Kasumi-1 (cell line): Measurements from ENCODE around the gene PARD3.
"Not testable (repeated sequence)": the region's sequence is repeated elsewhere in the genome, so short reads cannot be mapped to it uniquely, and the experiment has no call there.

ENCODE experiments used
- DNase-seq, 2 experiments: peaks; one replicate each; lab custom pipeline; 2025; lab: John Stamatoyannopoulos, UW

PARD3 gene

DNA sequence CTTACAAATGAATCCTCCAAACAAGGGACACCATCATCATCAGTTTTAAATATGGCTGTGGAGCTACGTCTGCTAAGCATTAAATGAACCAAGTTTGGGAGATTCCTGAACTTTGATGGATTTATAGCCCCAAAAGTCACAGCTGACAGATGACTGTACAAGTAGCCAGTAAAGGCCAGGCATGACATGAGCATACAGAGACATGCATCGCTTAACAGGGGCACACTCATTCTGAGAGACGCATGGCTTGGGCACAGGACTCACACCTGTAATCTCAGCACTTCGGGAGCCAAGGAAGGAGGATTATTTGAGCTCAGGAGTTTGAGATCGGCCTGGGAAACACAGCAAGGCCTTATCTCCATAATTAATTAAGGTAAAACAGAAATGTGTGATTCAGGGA, 166.2 kb downstream of the PARD3 start:
- DNase-seq, result no peak

DNA sequence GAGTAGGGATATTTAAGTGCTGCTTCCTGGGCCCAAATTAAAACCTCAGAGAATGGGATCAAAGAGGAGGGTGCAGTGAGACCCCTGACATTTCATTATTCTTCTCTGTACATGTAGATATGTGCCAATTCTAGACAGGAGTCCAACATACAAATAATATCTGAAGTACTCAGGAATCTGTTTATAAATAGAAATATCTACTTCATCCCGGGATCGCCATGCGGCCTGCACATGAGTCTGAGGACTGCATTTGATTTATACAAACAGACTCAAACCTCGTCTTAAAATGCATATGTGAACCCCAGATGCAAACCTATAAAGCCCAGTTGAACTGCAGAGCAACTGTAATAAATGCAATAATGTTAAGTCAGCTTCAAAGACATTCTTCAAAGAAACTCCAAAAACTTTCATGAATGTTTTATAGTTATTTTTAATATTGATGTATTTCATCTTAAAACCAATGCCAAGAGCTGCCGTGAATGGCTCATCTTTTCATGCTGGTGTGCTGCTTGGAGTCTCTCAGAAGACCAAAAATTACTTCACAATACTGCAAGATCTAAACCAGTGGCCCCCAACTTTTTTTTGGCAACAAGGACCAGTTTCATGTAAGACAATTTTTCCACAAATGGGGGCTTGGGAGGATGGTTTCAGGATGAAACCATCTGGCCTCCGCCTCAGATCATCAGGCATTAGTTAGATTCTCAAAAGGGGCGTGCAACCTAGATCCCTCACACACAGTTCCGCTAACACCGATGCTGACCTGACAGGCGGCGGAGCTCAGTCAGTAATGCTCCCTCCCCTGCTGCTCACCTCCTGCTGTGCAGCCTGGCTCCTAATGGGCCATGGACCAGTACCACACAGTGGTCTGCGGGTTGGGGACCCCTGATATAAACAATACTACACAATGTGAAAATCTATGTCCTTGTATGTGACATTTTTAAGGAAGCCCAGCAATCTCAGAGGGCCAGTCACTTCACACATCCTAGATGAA, 166.9 kb downstream of the PARD3 start:
- DNase-seq, result no peak

DNA sequence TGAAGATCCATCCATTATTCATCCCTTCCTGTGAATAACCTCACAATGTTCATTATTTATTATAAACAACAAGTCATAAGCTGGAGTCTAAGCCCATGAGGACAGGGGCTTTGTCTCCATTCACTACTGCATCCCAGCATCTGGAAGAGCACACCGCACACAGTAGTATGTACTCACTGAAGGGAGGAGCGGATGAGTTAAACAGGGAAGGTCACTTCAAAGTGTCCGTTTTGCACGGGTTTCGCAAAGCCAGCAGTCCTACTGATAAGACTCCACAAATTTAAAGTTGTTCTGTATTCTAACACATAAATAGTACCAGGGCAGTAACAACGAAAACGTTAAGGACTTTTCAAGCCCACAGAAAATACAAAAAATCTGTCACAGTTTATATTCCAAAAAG, 167.9 kb downstream of the PARD3 start:
- DNase-seq, result no peak

DNA sequence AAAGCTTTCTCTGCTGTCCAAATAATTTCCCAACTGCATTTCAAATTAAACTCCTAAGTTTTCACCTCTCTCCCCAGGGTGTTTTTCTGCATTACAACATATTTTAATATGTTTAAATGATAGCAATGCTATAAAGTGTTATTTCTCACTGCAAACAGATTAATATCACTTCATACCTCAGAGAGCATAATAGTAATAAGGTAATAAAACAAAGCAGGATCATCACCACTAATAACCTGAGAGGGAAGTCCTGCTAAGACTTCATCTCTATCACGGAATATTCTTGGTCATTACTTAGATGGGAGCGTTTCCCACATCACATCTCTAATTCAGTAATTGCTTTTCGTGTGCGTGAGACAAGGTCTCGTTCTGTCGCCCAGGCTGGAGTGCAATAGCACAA, 168.8 kb downstream of the PARD3 start:
- DNase-seq, result no peak

DNA sequence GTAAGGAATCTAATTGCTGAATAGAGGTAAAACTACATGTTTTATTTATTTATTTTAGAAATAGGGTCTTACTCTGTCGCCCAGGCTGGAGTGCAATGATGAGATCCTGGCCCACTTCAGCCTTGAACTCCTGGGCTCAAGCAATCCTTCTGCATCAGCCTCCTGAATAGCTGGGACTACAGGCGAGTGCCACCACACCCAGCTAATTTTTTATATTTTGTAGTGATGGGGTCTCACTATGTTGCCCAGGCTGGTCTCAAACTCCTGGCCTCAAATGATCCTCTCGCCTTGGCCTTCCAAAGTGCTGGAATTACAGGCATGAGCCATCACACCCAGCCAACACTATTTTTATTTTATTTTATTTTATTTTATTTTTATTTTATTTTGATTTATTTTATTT, 170.3 kb downstream of the PARD3 start:
- DNase-seq, result not testable (repeated sequence)

DNA sequence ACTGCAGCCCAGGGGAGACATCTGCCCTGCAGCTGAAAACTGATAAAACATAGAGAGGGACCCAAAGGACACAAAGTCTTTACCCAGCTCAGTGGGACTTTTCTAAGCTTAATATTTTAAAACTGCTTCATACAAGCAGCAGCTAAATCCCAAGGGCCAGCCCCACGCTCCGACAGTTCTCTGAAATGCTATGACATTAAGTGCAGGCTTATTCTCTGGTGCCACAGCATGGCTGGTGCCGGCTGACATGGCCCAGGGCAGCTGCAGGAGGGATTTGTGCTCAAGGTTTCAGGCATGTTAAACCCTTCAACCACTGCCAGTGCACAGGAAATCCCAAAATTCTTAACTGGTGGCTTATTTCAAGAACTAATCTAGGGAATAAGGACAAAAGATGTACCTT, 170.9 kb downstream of the PARD3 start:
- no peak for DNase-seq

DNA sequence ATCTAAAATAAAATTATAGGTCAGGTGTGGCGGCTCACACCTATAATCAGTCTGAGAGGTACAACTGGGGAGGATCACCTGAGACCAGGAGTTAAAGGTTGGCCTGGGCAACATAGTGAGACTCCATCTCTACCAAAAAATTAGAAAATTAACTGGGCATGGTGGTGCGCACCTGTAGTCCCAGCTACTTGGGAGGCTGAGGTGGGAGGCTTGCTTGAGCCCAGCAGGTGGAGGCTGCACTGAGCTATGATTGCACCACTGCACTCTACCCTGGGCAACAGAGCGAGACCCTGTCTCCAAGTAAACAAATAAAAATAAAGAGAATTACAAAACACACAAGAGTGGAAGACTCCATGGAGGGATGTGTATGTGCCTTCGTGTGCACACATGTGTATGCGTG, 171.5 kb downstream of the PARD3 start:
- no peak for DNase-seq

DNA sequence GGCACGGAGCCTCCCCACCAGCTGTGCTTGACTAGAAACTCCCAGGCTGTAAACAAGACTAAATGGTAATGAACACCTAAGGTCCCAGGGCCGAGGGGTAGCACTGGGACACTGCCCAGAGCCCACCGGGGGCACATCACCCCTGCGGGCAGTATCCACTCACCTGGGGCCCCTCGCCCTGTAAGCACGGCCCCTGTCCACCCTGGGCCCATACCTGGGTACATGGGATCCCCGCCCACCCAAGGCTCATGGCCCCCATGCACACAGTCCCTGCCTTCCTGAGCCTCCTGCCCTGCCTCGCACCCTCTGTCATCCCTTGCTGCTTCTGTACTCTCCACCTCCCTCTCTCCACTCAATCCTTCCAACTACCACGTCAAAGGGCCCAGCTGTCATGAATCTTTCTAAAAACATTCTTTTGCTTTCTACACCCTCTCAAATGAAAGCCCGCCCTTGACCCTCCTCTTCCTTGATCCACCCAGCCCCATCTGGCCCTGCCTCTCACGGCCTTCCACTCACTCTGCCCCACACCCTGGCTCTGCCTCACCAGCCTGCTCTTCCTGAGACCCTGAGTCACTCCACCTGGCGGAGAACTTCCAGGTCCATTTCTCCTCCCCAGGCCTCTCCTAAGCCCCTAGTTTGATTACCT, 173.1 kb downstream of the PARD3 start:
- no peak for DNase-seq

DNA sequence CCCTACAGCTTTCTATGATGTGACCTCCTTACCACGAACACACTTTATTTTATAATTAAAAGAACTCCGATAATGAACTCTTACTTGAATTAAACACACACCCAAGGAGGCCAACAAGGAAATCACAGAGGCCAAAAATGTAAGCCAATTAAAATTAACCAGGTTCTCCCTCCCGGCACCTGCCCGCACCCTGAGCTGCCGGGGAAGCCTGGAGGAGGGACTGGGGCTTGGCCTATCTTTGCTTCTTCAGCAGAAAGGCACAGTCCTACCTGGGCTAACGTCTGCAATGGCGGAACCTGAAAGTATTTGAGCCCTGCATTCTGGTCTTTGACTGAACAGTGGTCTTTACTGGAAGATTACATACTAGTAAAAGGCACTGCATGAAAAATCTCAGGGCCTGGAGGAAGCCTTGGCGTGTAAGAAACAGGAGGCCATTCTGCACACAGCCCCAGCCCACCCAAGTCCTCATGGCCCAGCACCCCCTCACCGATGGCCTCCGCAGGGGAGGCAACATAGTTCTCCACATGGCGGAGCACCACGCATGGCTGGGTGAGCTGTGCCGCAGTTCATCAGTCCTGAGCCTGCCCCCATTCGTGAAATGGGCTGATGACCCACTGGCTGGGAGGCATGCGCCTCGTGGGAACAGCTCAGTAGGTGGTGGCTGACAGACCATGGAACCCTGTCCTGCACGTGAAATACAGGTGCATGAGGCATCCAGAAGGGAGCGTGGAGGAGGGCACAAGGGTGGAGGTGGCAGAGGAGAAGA, 173.8 kb downstream of the PARD3 start:
- no peak for DNase-seq

DNA sequence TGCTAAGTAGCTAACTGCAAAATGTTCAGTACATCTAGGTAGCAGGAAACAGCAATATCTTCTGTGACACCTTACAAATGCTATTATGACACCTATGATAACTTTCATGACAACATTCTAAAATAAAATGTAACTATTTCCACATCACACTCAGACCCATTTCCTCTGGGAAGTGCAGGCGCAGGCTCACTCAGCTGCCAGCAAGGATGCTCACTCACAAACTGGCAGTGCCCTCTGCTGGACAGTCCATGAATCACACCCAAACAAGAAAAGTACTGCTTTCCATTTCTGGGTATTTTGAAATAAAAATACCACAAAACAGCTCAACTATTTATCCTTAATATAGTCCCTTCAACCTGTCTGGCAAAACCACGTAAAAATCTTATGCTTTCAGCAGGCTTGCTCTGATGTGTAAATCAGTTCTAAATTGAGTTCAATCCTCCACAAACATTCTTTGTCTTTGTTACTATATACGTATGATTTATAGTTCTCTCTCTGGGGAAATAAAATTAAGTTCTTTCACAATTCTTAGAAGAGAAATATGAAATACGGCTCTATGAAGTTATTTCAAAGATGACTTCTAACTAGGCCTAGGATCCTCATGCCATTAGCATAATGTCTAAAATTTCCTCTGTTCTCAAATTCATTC, 176.6 kb downstream of the PARD3 start:
- DNase-seq, result peak; percentile 85 to 87

DNA sequence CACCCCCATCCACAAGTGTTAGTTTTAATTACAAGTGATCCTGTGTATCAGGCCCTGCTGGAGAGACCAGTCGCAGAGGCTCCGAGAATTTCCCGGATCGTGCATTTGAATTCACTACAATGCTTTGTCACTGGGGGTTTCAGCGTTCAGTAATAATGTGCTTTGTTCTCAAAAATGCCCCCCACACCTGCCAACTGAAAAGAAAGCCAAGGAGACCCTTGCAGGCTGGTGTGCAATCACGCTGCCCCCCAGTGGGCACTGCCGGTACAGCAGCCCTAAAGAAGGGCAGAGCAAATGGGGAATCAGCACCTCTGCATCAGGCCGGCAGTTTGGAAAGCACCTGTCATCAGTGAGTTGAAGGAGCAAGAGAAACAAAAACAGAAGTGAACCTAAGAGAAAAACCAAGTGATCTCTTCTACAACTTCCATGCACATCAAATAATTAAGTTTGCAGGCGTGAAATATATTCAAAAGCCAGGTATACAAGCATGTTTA, 177.6 kb downstream of the PARD3 start:
- peak; percentile 67 to 73 for DNase-seq

DNA sequence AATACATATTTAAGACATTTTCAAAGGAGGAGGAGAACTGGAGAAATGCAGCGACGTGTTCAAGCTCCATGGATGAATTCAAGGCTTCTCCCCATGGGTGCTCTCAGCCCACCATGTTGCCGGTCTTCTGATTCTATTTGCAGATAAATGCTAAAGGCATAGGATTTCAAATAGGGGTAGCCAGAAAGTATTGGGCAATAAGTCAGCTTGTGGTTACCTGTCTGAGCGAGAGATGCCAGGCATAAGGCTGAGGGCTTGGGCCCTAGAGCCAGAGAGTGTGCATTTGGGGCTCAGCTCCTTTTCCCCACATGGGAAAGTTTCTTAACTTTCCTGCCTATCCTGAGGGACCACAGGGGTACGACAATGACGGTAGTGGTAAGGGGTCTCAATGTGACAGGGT, 180.0 kb downstream of the PARD3 start:
- no peak for DNase-seq

DNA sequence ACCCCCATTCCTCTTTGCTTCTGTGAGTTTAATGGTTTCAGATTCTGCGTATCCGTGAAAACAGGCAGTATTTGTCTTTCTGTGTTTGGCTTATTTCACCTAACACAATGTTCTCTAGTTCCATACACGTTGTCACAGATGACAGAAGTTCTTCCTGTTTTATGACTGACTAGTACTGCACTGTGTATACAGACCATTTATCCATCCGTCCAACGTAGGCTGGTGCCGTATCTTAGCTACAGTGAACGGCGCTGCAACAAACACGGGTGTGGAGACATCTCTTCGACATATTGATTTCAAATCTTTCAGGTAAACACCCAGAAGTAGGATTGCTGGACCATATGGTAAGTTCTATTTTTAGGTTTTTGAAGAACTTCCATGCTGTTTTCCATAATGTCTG, 181.7 kb downstream of the PARD3 start:
- no peak for DNase-seq

DNA sequence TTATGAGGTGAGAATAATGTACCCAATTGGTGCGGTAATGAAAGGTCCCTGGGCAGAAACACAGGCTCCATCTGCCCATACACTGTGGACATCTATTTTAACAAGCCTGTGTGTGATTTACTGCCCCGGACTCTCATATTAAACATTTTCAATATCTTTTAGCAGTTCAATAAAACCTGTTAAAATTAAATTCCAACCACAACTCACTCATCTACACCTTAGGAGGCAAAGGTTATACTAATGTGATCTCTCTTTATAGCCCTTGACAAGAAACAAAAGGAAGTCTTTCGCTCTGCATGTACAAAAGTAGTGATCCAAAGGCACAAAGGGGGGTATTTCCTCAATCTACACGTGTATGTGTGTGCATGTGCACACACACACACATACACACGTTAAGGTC, 186.0 kb downstream of the PARD3 start:
- no peak for DNase-seq

DNA sequence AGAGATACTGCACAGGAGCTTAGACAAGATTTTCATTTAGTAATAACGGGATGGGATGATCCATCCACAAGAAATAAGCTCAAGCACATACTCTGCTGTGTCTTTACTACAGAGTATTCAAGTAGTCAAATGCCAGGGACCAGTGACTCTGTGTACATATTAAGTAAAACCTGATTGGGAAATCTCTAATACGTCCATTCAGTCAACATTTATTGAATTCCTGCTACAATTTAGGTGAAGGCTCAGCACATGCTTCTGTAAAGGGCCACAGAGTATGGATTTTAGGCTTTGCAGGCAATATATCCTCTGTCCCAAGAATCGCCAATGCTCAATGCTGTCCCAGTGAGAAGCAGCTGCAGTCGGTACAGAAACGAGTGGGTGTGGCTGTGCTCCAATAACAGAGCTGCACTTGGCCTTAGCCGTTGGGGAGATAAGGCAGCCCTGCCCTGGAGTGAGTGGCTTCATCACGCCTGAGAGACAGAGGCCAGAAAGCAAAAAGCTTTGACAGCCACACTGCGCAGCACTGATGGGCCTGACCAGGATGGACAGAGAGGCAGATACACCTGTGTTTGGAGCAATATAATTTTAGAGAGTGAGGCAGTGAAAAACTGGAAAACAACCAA, 186.8 kb downstream of the PARD3 start:
- no peak for DNase-seq

DNA sequence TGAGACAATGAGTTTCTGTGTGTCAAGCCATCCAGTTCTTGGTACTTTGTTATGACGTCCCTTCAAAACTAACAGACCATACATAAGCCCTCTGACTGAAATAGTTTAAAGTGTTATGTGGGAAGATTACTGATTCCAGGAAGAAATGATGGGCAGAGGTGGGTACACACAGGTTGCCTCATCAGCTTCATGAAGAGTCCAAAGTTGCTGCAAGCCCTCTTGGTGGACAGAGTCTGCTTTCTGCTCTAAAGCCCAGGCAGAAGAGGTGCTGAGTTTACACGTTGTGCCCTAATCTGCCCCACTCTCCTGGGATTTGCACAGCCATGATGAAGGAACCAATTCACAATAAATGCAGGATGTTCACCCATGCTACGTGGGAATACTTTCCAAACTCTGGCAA, 187.4 kb downstream of the PARD3 start:
- no peak for DNase-seq

DNA sequence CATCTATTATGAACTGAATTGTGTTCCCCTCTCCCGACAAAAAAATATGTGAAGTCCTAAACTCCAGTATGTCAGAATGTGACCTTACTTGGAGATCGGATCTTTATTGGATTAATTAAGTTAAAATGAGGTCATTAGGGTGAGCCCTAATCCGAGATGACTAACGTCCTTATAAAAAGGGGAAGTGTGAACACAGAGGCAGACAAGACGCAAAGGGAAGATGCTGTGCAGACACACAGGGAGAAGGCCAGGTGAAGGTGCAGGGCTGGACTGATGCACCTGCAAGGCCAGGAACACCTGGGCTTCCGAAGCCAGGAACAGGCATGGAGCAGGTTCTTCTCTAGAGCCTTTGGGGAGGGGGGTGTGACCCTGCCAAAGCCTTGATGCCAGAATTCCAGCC, 187.8 kb downstream of the PARD3 start:
- DNase-seq, result peak; percentile 69 to 70

DNA sequence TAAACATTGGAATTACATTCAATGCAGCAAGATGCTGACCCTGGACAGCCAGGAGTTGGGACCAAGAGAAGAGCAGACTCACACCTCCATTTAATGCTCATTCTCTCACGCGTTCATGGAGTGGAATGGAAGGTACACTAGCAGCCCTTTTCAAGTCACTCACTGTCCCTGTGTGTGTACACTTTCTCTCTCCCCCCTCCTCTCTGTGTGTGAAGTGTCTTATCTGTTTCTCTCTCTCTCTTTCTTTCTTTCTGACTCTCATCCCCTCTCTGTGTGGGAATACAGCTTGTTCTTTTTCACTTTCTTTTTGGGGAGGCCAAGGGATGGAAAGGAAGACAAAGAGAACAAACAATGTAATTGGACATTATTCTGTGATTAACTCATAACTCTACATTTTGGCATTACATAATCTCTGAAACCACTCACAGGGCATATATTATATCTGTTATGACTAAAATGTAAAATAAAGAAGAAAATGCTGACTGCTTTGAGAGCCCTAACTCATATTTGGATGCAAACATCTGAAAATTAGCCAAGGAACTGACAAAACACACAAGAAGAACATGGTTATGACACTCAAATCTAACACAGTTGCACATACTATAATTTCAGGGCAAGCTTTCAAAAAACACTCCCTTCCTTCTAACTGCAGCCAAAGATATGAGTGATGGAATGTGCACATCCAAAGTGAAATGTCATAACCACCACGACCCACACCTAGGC, 188.8 kb downstream of the PARD3 start:
- DNase-seq, result no peak

DNA sequence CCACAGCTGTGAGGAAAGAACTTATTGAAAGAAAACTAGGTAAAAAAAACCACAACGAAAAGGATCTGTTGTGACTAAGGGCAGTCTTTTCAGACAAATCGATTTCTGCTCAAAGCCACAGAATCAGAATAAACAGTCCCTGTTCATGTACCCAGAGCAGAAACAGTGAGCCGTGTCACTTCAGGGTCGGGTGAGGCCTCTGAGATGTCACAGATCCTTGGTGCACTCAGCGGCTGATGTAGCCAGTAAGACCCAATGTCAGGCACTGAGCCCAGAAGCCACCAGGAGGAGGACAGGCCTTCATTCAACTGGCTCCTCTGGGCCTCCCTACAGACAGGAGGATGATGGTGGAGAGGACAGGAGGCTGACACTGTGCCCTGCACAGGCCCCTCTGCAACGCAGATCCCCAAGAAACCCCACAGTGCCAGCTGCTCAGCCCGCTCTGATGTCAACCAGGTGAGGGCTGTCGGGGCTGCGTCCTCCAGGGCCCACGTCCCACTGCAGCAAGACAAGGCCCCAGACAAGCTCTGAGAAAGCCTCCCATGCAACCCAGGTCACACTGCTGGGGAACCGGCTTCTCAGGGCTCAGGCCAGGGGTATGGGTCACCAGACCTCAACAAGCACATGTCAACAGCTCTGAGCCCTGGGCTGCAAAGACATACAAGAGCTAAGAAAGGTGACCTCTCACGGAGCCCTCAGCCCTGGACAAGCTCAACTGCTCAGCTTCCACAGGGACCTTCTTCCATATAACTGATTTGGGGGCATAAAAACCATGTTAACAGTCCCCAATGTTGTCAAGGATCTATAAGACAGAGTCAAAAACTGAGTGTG, 190.6 kb downstream of the PARD3 start:
- no peak for DNase-seq

DNA sequence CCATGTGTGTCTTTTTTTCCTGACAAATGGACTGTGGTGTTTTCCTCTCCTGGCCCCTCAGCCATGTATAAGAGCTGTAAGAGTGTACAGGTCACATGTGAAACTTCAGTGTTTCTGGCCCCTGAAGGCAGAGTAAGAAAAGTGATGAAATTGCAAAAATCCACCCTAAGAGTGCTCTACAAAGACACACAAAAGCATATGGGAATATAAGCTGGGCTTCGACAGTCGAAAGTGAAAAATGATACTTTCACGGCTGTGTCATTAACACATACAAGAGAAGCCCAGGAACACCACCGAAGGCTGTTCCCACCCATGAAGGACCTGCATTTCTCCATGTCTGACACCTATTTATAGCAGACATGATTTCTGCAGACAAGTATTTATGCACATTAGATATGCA, 192.2 kb downstream of the PARD3 start:
- no peak for DNase-seq
